Large intestine (tissue), 3 donors: ENCODE results near the gene S100A6. TPM values are rescaled to one million over a fixed set of nuclear protein-coding genes. Genes with fewer than 3 reads are reported as not detected.
"Not testable (repeated sequence)": the region's sequence is repeated elsewhere in the genome, so short reads cannot be mapped to it uniquely, and the experiment has no call there.

Source experiments
- DNase-seq, 2 donors: peaks; one replicate each; pipeline versions ENCODE4 v3.0.0 to v3.0.0-alpha.2; 2013
- H3K27ac ChIP-seq: one replicate; pipeline ENCODE4 v1.5.1; 2013; ENCODE audit warnings: low read length
- H3K27me3 ChIP-seq: 2 replicates; pipeline ENCODE4 v1.6.1; 2013; ENCODE audit warnings: low read length; ENCODE audit not compliant: control insufficient read depth, insufficient read depth
- H3K36me3 ChIP-seq: 2 replicates; pipeline ENCODE4 v1.6.1; 2013; ENCODE audit warnings: low read length; ENCODE audit not compliant: control insufficient read depth, insufficient read depth
- H3K4me1 ChIP-seq: one replicate; pipeline ENCODE4 v1.6.1; 2013; ENCODE audit warnings: low read length; ENCODE audit not compliant: control insufficient read depth, insufficient read depth
- H3K4me3 ChIP-seq: one replicate; pipeline ENCODE4 v1.5.1; 2013; ENCODE audit warnings: low read length
- H3K9me3 ChIP-seq: one replicate; pipeline ENCODE4 v1.6.1; 2013; ENCODE audit warnings: mild to moderate bottlenecking, low read depth, low read length, moderate library complexity; ENCODE audit not compliant: control insufficient read depth
- WGBS: methylation state at CpG from one replicate; pipeline ENCODE4 v1.1.5; 2013; ENCODE audit warnings: low lambda C conversion rate; ENCODE audit not compliant: insufficient coverage; 5-methylcytosine and 5-hydroxymethylcytosine counted together
- polyA plus RNA-seq: library from polyadenylated mRNA; unstranded; fragments of 120-200 nt; gene quantifications from one replicate; pipeline ENCODE4 v1.2.1, GENCODE V29; 2013

S100A6 gene
- polyA plus RNA-seq, 1 donor: 334 TPM

- not testable (repeated sequence) for H3K4me3 ChIP-seq, H3K36me3 ChIP-seq, DNase-seq, H3K27ac ChIP-seq, H3K4me1 ChIP-seq, H3K27me3 ChIP-seq, H3K9me3 ChIP-seq
- no CpG with 5 or more reads among the region's 10 CpGs for WGBS
Measured at GRCh38 chr1:153575497-153575896, 39.7 kb upstream of the S100A6 start.

GRCh38 chr1:153575081-153575491, 39.3 kb upstream of the S100A6 start:
- no CpG with 5 or more reads among the region's 35 CpGs for WGBS
- not testable (repeated sequence) for H3K9me3 ChIP-seq, H3K36me3 ChIP-seq, H3K27ac ChIP-seq, DNase-seq, H3K4me3 ChIP-seq, H3K27me3 ChIP-seq
- H3K4me1 ChIP-seq: peaks cover 10% of the 10 kb centered on the region

- WGBS: no CpG with 5 or more reads among the region's 3 CpGs
- H3K9me3 ChIP-seq: peaks cover 4% of the 10 kb centered on the region
- H3K27me3 ChIP-seq: no peaks in the 10 kb centered on the region
- no peak overlapping the region for H3K4me3 ChIP-seq
- H3K4me1 ChIP-seq: peaks cover 15% of the 10 kb centered on the region
- no peak overlapping the region for H3K27ac ChIP-seq
- no peaks in the 10 kb centered on the region for H3K36me3 ChIP-seq
- no peak for DNase-seq
Measured at GRCh38 chr1:153573351-153573750, 37.6 kb upstream of the S100A6 start.

- peaks cover 22% of the 10 kb centered on the region for H3K4me1 ChIP-seq
- H3K4me3 ChIP-seq: no peak overlapping the region
- peak; percentile 73 to 76 for DNase-seq
- no peak overlapping the region for H3K27ac ChIP-seq
- H3K27me3 ChIP-seq: no peaks in the 10 kb centered on the region
- H3K36me3 ChIP-seq: no peaks in the 10 kb centered on the region
- WGBS: no CpG with 5 or more reads among the region's 3 CpGs
- peaks cover 4% of the 10 kb centered on the region for H3K9me3 ChIP-seq
Measured at GRCh38 chr1:153572569-153573015, 36.8 kb upstream of the S100A6 start.

- DNase-seq: no peak
- no peak overlapping the region for H3K27ac ChIP-seq
- H3K4me1 ChIP-seq: peaks cover 31% of the 10 kb centered on the region
- H3K36me3 ChIP-seq: no peaks in the 10 kb centered on the region
- no peak overlapping the region for H3K4me3 ChIP-seq
- H3K9me3 ChIP-seq: peaks cover 4% of the 10 kb centered on the region
- no peaks in the 10 kb centered on the region for H3K27me3 ChIP-seq
- WGBS: 100% methylated on average over 1 of the region's 7 CpGs
Measured at GRCh38 chr1:153571706-153572105, 35.9 kb upstream of the S100A6 start.

GRCh38 chr1:153570874-153571273, 35.1 kb upstream of the S100A6 start:
- Histone ChIP-seq H3K36me3 (no peaks in the 10 kb centered on the region), H3K4me1 (peaks cover 36% of the 10 kb centered on the region), H3K27me3 (no peaks in the 10 kb centered on the region), H3K4me3 (no peak overlapping the region), H3K9me3 (peaks cover 4% of the 10 kb centered on the region), H3K27ac (peak overlapping the region; percentile 65)
- DNase-seq: peak; percentile 74 to 91
- no CpG with 5 or more reads among the region's 5 CpGs for WGBS

GRCh38 chr1:153569465-153569864, 33.7 kb upstream of the S100A6 start:
- DNase-seq: no peak
- Histone ChIP-seq H3K9me3 (no peaks in the 10 kb centered on the region), H3K4me1 (peaks cover 47% of the 10 kb centered on the region), H3K27me3 (no peaks in the 10 kb centered on the region), H3K36me3 (no peaks in the 10 kb centered on the region), H3K27ac (no peak overlapping the region), H3K4me3 (no peak overlapping the region)
- WGBS: 100% methylated on average over 1 of the region's 8 CpGs

GRCh38 chr1:153568367-153569099, 32.7 kb upstream of the S100A6 start:
- DNase-seq: peak; percentile 80 to 86
- Histone ChIP-seq H3K4me1 (peaks cover 50% of the 10 kb centered on the region), H3K27me3 (no peaks in the 10 kb centered on the region), H3K4me3 (peak overlapping the region; percentile 2), H3K9me3 (no peaks in the 10 kb centered on the region), H3K27ac (peak overlapping the region; percentile 18), H3K36me3 (no peaks in the 10 kb centered on the region)
- no CpG with 5 or more reads among the region's 25 CpGs for WGBS

GRCh38 chr1:153567621-153568366, 32.0 kb upstream of the S100A6 start:
- no CpG with 5 or more reads among the region's 22 CpGs for WGBS
- H3K4me1 ChIP-seq: peaks cover 47% of the 10 kb centered on the region
- H3K9me3 ChIP-seq: no peaks in the 10 kb centered on the region
- H3K27ac ChIP-seq: peak overlapping the region; percentile 18
- no peak overlapping the region for H3K4me3 ChIP-seq
- H3K27me3 ChIP-seq: no peaks in the 10 kb centered on the region
- DNase-seq: peak in 1 of 2 donors; percentile 37
- no peaks in the 10 kb centered on the region for H3K36me3 ChIP-seq

- WGBS: no CpG with 5 or more reads among the region's 16 CpGs
- Histone ChIP-seq H3K27ac (peak overlapping the region; percentile 97), H3K27me3 (no peaks in the 10 kb centered on the region), H3K9me3 (no peaks in the 10 kb centered on the region), H3K4me1 (peaks cover 47% of the 10 kb centered on the region), H3K36me3 (no peaks in the 10 kb centered on the region), H3K4me3 (no peak overlapping the region)
- peak; percentile 98 to 99 for DNase-seq
Measured at GRCh38 chr1:153566414-153567371, 30.9 kb upstream of the S100A6 start.
